ENCODE measurements around the gene PRR27.
"Not testable (repeated sequence)": the region's sequence is repeated elsewhere in the genome, so short reads cannot be mapped to it uniquely, and the experiment has no call there.

PRR27 gene

DNA sequence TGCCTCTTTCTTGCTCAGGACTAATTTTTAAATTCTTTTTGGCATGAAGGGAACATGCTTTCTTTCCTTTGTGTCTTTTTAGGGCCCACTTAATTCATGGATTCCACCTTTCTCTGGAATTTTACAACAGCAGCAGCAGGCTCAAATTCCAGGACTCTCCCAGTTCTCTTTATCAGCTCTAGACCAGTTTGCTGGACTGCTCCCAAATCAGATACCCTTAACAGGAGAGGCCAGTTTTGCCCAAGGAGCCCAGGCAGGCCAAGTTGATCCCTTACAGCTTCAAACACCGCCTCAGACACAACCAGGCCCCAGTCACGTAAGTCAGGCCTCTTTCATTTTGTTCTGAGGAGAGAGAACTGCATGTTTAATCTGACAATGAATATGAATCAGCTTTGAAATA, 43.8 kb downstream of the PRR27 start:
- DNase-seq (ENCODE audit: low read depth), result no peak

- no peak for DNase-seq (ENCODE audit: low read depth)
Measured at GRCh38 chr4:70203601-70204000, 49.6 kb downstream of the PRR27 start.

DNA sequence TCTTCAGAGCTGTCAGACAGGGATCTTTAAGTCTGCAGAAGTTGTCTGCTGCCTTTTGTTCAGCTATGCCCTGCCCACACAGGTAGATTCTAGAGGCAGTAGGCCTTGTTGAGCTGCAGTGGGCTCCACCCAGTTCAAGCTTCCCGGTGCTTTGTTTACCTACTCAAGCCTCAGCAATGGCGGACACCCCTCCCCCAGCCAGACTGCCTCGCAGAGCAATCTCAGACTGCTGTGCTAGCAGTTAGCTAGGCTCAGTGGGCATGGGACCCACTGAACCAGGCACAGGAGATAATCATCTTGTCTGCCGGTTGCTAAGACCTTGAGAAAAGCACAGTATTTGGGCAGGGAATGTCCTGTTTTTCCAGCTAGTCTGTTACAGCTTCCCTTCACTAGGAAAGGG, 58.7 kb downstream of the PRR27 start:
- DNase-seq (ENCODE audit: low read depth), result not testable (repeated sequence)

Data from fibroblast of gingiva (primary cell).